Smooth muscle cell of the coronary artery (primary cell): ENCODE results near the gene THBS3. TPM values are rescaled to one million over a fixed set of nuclear protein-coding genes. Genes with fewer than 3 reads are reported as not detected.

Source experiments
- total RNA-seq: library from RNA; depleted of rRNA; stranded (reverse); fragments of >200 nt; gene quantifications from 2 replicates; pipeline ENCODE4 v1.2.3, GENCODE V29; 2014; ENCODE audit warnings: low replicate concordance

THBS3 gene
- 35.0 and 52.5 TPM in 2 replicates for total RNA-seq

GRCh38 chr1:155207806-155208540 is at the start of gene THBS3:
Gene THBS3 (minus strand): TSS chr1:155207897. CDS start chr1:155207876, 21 bp downstream.

GRCh38 chr1:155255243-155256007 is 47.7 kb upstream of the THBS3 start, which contains the start of gene ENTREP3:
Gene ENTREP3 (minus strand): TSS chr1:155255483. CDS start chr1:155254877, 606 bp downstream.

GRCh38 chr1:155208541-155209311 is 1.0 kb upstream of the THBS3 start, which contains the start of gene MTX1:
Gene MTX1 (plus strand): TSS chr1:155208695. CDS start chr1:155208805, 110 bp downstream.

DNA sequence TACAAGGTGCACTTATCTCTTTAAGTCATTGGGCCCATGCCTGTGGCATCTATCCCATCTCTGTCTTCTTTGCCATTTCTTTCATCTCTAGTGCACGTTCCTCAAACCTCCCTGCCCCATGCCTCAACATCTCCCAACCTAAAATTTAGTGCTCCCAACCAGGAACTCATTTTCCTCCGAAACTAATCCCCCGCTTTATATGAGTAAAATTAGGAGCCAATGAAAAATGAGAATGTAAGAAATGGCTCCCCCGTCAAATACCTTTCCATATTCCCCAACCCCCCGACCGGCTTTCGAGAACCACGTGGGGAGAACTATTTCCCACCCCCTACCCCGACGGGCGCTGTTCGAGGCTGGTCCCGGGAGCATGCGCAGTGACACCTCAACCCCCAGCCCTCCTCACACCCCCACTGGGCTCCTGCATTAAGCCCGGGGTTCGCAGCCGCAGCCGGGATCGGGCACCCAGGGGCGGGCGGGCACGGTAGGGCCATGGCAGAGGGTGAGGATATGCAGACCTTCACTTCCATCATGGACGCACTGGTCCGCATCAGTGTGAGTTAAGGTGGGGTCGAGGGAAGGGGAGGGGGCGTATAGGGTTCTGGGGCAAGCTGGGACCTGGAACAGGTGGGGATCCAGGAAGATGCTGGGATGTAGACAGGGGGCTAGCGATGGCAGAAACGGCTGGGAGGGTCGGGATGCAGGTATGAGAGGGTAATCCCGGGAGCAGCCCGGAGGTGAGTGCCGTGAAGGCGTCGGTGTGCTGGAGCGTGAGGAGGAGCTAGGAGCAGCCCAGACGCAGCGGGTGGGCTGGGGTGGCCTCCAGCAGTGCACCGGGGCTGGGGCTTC is 34.0 kb downstream of the THBS3 start, which contains the start of gene TRIM46:
TRIM46 (plus strand) TSS at position 372 of the 846 bp plus-strand sequence; CDS start at position 490, 118 bp downstream.

GRCh38 chr1:155172732-155173477 is 34.8 kb downstream of the THBS3 start, which contains the start of gene KRTCAP2:
Gene KRTCAP2 (minus strand): TSS chr1:155173304. CDS start chr1:155173224, 80 bp downstream.

Other genes starting within 250 kb of the THBS3 start
- gene PYGO2, start 246.1 kb downstream of the THBS3 start, total RNA-seq: 3.4 and 6.5 TPM in 2 replicates
- gene SHC1, start 237.2 kb downstream of the THBS3 start, total RNA-seq: 98.8 and 184 TPM in 2 replicates
- 18.6 and 39.5 TPM in 2 replicates for gene CKS1B, start 233.2 kb downstream of the THBS3 start, total RNA-seq
- 13.1 and 19.0 TPM in 2 replicates for gene FLAD1, start 224.6 kb downstream of the THBS3 start, total RNA-seq
- gene LENEP, start 214.3 kb downstream of the THBS3 start, total RNA-seq: 0.68 TPM in 1 of 2 replicates, not detected in the other
- gene ZBTB7B, start 205.1 kb downstream of the THBS3 start, total RNA-seq: 9.1 and 14.1 TPM in 2 replicates
- gene DCST2, start 174.1 kb downstream of the THBS3 start, total RNA-seq: not detected in 2 replicates
- not detected in 2 replicates for gene DCST1, start 174.1 kb downstream of the THBS3 start, total RNA-seq
- 48.2 and 64.5 TPM in 2 replicates for gene ADAM15, start 156.6 kb downstream of the THBS3 start, total RNA-seq
- 1.8 and 5.7 TPM in 2 replicates for gene EFNA4, start 144.2 kb downstream of the THBS3 start, total RNA-seq
- 0.35 and 0.90 TPM in 2 replicates for gene EFNA3, start 129.1 kb downstream of the THBS3 start, total RNA-seq
- 0.23 and 4.9 TPM in 2 replicates for gene EFNA1, start 80.0 kb downstream of the THBS3 start, total RNA-seq
- gene SLC50A1, start 72.0 kb downstream of the THBS3 start, total RNA-seq: 17.9 and 32.0 TPM in 2 replicates
- gene DPM3, start 67.4 kb downstream of the THBS3 start, total RNA-seq: 27.5 and 42.7 TPM in 2 replicates
- 86.9 and 102 TPM in 2 replicates for gene KRTCAP2, start 34.6 kb downstream of the THBS3 start, total RNA-seq
- 1.5 and 3.5 TPM in 2 replicates for gene TRIM46, start 34.0 kb downstream of the THBS3 start, total RNA-seq
- gene MTX1, start 798 bp upstream of the THBS3 start, total RNA-seq: 30.1 and 45.6 TPM in 2 replicates
- 2.5 and 3.6 TPM in 2 replicates for gene ENTREP3, start 47.6 kb upstream of the THBS3 start, total RNA-seq
- gene SCAMP3, start 54.5 kb upstream of the THBS3 start, total RNA-seq: 16.7 and 30.7 TPM in 2 replicates
- gene CLK2, start 65.6 kb upstream of the THBS3 start, total RNA-seq: 27.1 and 64.4 TPM in 2 replicates
- 0.53 and 1.5 TPM in 2 replicates for gene HCN3, start 69.6 kb upstream of the THBS3 start, total RNA-seq
- gene PKLR, start 93.5 kb upstream of the THBS3 start, total RNA-seq: not detected in 2 replicates
- 100 and 279 TPM in 2 replicates for gene FDPS, start 101.0 kb upstream of the THBS3 start, total RNA-seq
- gene RUSC1, start 113.0 kb upstream of the THBS3 start, total RNA-seq: 6.0 and 8.2 TPM in 2 replicates